Measurements from ENCODE around the gene WEE2.

WEE2 gene

DNA sequence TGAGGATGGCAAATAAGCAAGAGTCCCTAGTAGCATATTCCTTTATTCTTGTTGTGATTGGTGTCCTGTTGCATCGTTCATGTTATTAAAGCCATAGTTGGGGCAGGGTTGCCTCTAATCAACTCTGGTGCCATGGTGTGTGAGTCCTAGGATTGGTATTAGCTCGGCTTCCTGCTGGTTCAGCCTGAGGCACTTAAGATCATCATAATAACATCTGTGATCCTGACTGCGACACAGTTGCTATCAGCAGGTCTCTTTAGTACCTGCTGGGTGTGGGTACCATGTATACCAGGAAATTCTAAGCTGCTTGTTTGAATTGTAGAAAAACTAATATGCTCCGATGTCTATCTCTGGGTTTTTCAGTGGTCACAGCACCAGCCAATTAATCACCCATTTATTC, 1.6 kb downstream of the WEE2 start:
- Histone ChIP-seq H3K36me3 (ENCODE audit: insufficient read depth, low read length) (no peaks in the 10 kb centered on the region), H3F3A (ENCODE audit: insufficient read depth, low read length) (no peaks in the 10 kb centered on the region), H3K27me3 (ENCODE audit: insufficient read depth, low read length) (peaks cover 5% of the 10 kb centered on the region; the same call in 1 of the 2 replicates), H3K4me1 (ENCODE audit: insufficient read depth, low read length, severe bottlenecking) (no peaks in the 10 kb centered on the region), H3K9ac (ENCODE audit: low read length) (no peak overlapping the region), H3K9me2 (ENCODE audit: low read depth, low read length) (no peaks in the 10 kb centered on the region), H3K27ac (ENCODE audit: low read depth, low read length, poor library complexity, severe bottlenecking) (no peak overlapping the region), H3K4me2 (ENCODE audit: low read length) (no peak overlapping the region), H2AFZ (ENCODE audit: low read length) (no peak overlapping the region), H3K79me2 (ENCODE audit: insufficient read depth, low read length) (no peaks in the 10 kb centered on the region), H4K20me1 (ENCODE audit: insufficient read depth, low read length) (no peaks in the 10 kb centered on the region), H3K4me3 (ENCODE audit: low read depth, low read length, poor library complexity, severe bottlenecking) (no peak overlapping the region), H3K9me3 (ENCODE audit: low read length) (no peaks in the 10 kb centered on the region)
- TF ChIP-seq, protein P1, sequence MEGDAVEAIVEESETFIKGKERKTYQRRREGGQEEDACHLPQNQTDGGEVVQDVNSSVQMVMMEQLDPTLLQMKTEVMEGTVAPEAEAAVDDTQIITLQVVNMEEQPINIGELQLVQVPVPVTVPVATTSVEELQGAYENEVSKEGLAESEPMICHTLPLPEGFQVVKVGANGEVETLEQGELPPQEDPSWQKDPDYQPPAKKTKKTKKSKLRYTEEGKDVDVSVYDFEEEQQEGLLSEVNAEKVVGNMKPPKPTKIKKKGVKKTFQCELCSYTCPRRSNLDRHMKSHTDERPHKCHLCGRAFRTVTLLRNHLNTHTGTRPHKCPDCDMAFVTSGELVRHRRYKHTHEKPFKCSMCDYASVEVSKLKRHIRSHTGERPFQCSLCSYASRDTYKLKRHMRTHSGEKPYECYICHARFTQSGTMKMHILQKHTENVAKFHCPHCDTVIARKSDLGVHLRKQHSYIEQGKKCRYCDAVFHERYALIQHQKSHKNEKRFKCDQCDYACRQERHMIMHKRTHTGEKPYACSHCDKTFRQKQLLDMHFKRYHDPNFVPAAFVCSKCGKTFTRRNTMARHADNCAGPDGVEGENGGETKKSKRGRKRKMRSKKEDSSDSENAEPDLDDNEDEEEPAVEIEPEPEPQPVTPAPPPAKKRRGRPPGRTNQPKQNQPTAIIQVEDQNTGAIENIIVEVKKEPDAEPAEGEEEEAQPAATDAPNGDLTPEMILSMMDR (IDR thresholded peaks at IDR 0.05; ENCODE audit: low read length) = no peak

DNA sequence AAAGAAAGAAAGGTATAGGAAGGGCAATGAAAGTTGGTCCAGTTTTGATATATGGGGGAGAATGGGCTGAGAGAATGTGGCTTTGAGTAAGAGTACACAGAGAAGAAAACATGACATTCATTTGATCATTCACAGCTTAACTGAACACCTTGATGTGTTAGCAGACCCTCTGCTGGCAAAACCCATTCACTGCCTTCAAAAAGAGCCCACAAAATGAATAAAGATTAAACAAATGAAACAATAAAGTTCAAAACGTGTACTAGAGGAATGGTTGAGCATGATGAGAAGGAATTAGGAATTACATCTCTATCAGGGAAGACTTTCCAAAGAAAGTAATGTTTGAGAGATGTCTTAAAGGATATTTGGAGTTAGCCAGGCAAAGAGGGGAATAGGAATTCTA, 2.1 kb downstream of the WEE2 start:
- Histone ChIP-seq H3K9me2 (ENCODE audit: low read depth, low read length) (no peaks in the 10 kb centered on the region), H2AFZ (ENCODE audit: low read length) (no peak overlapping the region), H4K20me1 (ENCODE audit: insufficient read depth, low read length) (no peaks in the 10 kb centered on the region), H3K9me3 (ENCODE audit: low read length) (no peaks in the 10 kb centered on the region), H3K36me3 (ENCODE audit: insufficient read depth, low read length) (no peaks in the 10 kb centered on the region), H3K4me1 (ENCODE audit: insufficient read depth, low read length, severe bottlenecking) (no peaks in the 10 kb centered on the region), H3K27me3 (ENCODE audit: insufficient read depth, low read length) (peaks cover under 1% of the 10 kb centered on the region; the same call in 1 of the 2 replicates), H3F3A (ENCODE audit: insufficient read depth, low read length) (no peaks in the 10 kb centered on the region), H3K79me2 (ENCODE audit: insufficient read depth, low read length) (no peaks in the 10 kb centered on the region), H3K4me3 (ENCODE audit: low read depth, low read length, poor library complexity, severe bottlenecking) (no peak overlapping the region), H3K4me2 (ENCODE audit: low read length) (no peak overlapping the region), H3K27ac (ENCODE audit: low read depth, low read length, poor library complexity, severe bottlenecking) (no peak overlapping the region), H3K9ac (ENCODE audit: low read length) (no peak overlapping the region)
- TF ChIP-seq, protein P1 (IDR thresholded peaks at IDR 0.05; ENCODE audit: low read length) = no peak
- no peak for TF ChIP-seq EZH2 (IDR thresholded peaks at IDR 0.05; ENCODE audit: borderline replicate concordance, low read length)

DNA sequence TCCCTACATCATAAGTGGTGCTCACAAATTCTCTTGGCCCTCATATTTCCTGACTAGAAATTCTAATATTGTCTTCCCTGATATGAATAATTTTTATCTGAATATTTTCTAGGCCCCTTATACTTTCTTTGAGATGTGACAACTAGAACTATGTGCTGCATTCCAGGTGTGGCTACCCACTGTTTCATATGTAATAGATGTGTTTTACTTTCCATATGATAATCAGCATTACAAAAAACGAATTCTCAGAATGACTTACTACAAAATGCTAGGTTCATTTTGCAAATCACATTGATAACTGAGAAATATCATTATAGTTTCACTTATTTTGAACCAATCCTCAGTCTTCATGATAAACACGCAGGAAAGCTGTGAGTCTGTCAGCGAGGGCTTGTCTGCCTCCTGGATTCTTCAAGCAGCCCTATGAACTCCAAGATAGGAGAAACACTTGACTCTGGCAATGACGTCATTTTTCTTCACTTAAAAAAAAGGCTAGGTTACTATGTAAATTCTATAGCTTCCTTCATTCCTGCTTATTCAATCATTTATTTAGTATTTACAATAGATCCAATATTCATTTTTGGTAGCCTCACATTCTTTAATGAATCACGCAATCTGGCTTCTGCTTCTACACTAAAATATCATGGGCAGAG, 4.6 kb downstream of the WEE2 start:
- no peak overlapping the region for H3K4me2 ChIP-seq (ENCODE audit: low read length)
- H3K9me3 ChIP-seq (ENCODE audit: low read length) = no peaks in the 10 kb centered on the region
- no peak overlapping the region for H3K27ac ChIP-seq (ENCODE audit: low read depth, low read length, poor library complexity, severe bottlenecking)
- no peaks in the 10 kb centered on the region for H3K79me2 ChIP-seq (ENCODE audit: insufficient read depth, low read length)
- no peak overlapping the region for H3K9ac ChIP-seq (ENCODE audit: low read length)
- no peaks in the 10 kb centered on the region for H3K4me1 ChIP-seq (ENCODE audit: insufficient read depth, low read length, severe bottlenecking)
- H2AFZ ChIP-seq (ENCODE audit: low read length) = no peak overlapping the region
- H3K36me3 ChIP-seq (ENCODE audit: insufficient read depth, low read length) = no peaks in the 10 kb centered on the region
- no peak for TF ChIP-seq EZH2 (IDR thresholded peaks at IDR 0.05; ENCODE audit: borderline replicate concordance, low read length)
- TF ChIP-seq, protein P1 (IDR thresholded peaks at IDR 0.05; ENCODE audit: low read length) = no peak
- H3K27me3 ChIP-seq (ENCODE audit: insufficient read depth, low read length) = no peaks in the 10 kb centered on the region
- no peak overlapping the region for H3K4me3 ChIP-seq (ENCODE audit: low read depth, low read length, poor library complexity, severe bottlenecking)
- H3K9me2 ChIP-seq (ENCODE audit: low read depth, low read length) = no peaks in the 10 kb centered on the region
- H3F3A ChIP-seq (ENCODE audit: insufficient read depth, low read length) = no peaks in the 10 kb centered on the region
- no peaks in the 10 kb centered on the region for H4K20me1 ChIP-seq (ENCODE audit: insufficient read depth, low read length)

Measured in OCI-LY1 (cell line).